HepG2 (cell line): ENCODE data around the gene SPSB2. TPM values are rescaled to one million over a fixed set of nuclear protein-coding genes. Genes with fewer than 3 reads are reported as not detected.

Experiments used
- FOXK1 ChIP-seq: sonication (generic); formaldehyde crosslinking; IDR thresholded peaks from 2 replicates; pipeline ENCODE4 v1.4.0; 2020; ENCODE audit warnings: low read depth, missing genetic modification reagents, borderline replicate concordance
- KLF11 ChIP-seq: IDR thresholded peaks from 2 replicates; pipeline ENCODE4 v1.6.1; 2016; ENCODE audit warnings: missing compliant biosample characterization
- MTA1 ChIP-seq: sonication (generic); formaldehyde crosslinking; IDR thresholded peaks from 2 replicates; pipeline ENCODE4 v1.4.0; 2020; ENCODE audit warnings: missing genetic modification reagents, mild to moderate bottlenecking, borderline replicate concordance
- NFRKB ChIP-seq: fragments of 450-650 bp; IDR thresholded peaks from 2 replicates; pipeline ENCODE4 v1.6.1; 2017
- SALL2 ChIP-seq: sonication (generic); formaldehyde crosslinking; IDR thresholded peaks from 2 replicates; pipeline ENCODE4 v1.8.1; 2023; ENCODE audit warnings: mild to moderate bottlenecking, missing genetic modification reagents, inconsistent platforms
- SIN3A ChIP-seq: IDR thresholded peaks from 2 replicates; pipeline ENCODE4 v1.6.1; 2011; ENCODE audit warnings: low read depth, mild to moderate bottlenecking, control low read depth, low read length, borderline replicate concordance
- SP2 ChIP-seq: sonication (generic); formaldehyde crosslinking; IDR thresholded peaks from 2 replicates; pipeline ENCODE4 v1.5.1; 2020; ENCODE audit warnings: mild to moderate bottlenecking, missing genetic modification reagents
- ZNF180 ChIP-seq: sonication (generic); formaldehyde crosslinking; IDR thresholded peaks from 2 replicates; pipeline ENCODE4 v1.4.0; 2020; ENCODE audit warnings: low read depth, missing genetic modification reagents, borderline replicate concordance
- ZNF704 ChIP-seq: sonication (generic); formaldehyde crosslinking; IDR thresholded peaks from 2 replicates; pipeline ENCODE4 v1.8.1; 2023; ENCODE audit warnings: mild to moderate bottlenecking, inconsistent platforms, moderate library complexity, missing genetic modification reagents, borderline replicate concordance
- ZNF772 ChIP-seq: sonication (generic); formaldehyde crosslinking; IDR thresholded peaks from 2 replicates; pipeline ENCODE4 v1.5.0; 2020; ENCODE audit warnings: mild to moderate bottlenecking, missing genetic modification reagents
- polyA plus RNA-seq, 8 experiments: library from polyadenylated mRNA; depleted of rRNA in 3 of 8; stranded (reverse) in 7 of 8; unstranded in 1 of 8; fragments of >200 nt; fragmentation: Illumina TruSeq in 4 of 8; extraction: Trizol in 4 of 8; gene quantifications; 2 replicates each; pipeline versions ENCODE4 v1.2.1 to v1.2.3, GENCODE V29; 2011 to 2016; ENCODE audit warnings: low read depth in 4 of 8, missing spikeins in 1 of 8, mixed read lengths in 1 of 8; ENCODE audit not compliant: insufficient read depth in 1 of 8
- total RNA-seq, 5 experiments: library from RNA; depleted of rRNA; stranded (reverse); fragments of >200 nt; fragmentation: Illumina TruSeq; extraction: Trizol; gene quantifications; 2 replicates each; pipeline ENCODE4 v1.2.3, GENCODE V29; 2016; ENCODE audit warnings: low read depth in 1 of 5
- TF ChIP-seq, protein P1 (sequence below): sonication (generic); formaldehyde crosslinking; IDR thresholded peaks from one replicate; pipeline ENCODE4 v1.5.1; 2020; ENCODE audit warnings: mild to moderate bottlenecking, missing genetic modification reagents; ENCODE audit errors: not compliant biosample characterization
- TF ChIP-seq, protein P2 (sequence below): sonication (generic); formaldehyde crosslinking; IDR thresholded peaks from 2 replicates; pipeline ENCODE4 v1.5.1; 2020; ENCODE audit warnings: mild to moderate bottlenecking, missing genetic modification reagents, borderline replicate concordance
- TF ChIP-seq, protein P3 (sequence below): sonication (generic); formaldehyde crosslinking; IDR thresholded peaks from 2 replicates; pipeline ENCODE4 v1.8.1; 2023; ENCODE audit warnings: missing genetic modification reagents, mild to moderate bottlenecking, borderline replicate concordance
- TF ChIP-seq, protein P4 (sequence below): IDR thresholded peaks from 2 replicates; pipeline ENCODE4 v1.6.1; 2016

SPSB2 gene
- total and polyA plus RNA-seq, 2 of the 13 experiments (the other 11 are each of a cell fraction or from before 2014, with no cell fraction given): 2.0 to 6.2 TPM

GRCh38 chr12:6851921-6852650, 21.0 kb downstream of the SPSB2 start, which contains the start of gene USP5 (continued):
- TF ChIP-seq, protein P1, sequence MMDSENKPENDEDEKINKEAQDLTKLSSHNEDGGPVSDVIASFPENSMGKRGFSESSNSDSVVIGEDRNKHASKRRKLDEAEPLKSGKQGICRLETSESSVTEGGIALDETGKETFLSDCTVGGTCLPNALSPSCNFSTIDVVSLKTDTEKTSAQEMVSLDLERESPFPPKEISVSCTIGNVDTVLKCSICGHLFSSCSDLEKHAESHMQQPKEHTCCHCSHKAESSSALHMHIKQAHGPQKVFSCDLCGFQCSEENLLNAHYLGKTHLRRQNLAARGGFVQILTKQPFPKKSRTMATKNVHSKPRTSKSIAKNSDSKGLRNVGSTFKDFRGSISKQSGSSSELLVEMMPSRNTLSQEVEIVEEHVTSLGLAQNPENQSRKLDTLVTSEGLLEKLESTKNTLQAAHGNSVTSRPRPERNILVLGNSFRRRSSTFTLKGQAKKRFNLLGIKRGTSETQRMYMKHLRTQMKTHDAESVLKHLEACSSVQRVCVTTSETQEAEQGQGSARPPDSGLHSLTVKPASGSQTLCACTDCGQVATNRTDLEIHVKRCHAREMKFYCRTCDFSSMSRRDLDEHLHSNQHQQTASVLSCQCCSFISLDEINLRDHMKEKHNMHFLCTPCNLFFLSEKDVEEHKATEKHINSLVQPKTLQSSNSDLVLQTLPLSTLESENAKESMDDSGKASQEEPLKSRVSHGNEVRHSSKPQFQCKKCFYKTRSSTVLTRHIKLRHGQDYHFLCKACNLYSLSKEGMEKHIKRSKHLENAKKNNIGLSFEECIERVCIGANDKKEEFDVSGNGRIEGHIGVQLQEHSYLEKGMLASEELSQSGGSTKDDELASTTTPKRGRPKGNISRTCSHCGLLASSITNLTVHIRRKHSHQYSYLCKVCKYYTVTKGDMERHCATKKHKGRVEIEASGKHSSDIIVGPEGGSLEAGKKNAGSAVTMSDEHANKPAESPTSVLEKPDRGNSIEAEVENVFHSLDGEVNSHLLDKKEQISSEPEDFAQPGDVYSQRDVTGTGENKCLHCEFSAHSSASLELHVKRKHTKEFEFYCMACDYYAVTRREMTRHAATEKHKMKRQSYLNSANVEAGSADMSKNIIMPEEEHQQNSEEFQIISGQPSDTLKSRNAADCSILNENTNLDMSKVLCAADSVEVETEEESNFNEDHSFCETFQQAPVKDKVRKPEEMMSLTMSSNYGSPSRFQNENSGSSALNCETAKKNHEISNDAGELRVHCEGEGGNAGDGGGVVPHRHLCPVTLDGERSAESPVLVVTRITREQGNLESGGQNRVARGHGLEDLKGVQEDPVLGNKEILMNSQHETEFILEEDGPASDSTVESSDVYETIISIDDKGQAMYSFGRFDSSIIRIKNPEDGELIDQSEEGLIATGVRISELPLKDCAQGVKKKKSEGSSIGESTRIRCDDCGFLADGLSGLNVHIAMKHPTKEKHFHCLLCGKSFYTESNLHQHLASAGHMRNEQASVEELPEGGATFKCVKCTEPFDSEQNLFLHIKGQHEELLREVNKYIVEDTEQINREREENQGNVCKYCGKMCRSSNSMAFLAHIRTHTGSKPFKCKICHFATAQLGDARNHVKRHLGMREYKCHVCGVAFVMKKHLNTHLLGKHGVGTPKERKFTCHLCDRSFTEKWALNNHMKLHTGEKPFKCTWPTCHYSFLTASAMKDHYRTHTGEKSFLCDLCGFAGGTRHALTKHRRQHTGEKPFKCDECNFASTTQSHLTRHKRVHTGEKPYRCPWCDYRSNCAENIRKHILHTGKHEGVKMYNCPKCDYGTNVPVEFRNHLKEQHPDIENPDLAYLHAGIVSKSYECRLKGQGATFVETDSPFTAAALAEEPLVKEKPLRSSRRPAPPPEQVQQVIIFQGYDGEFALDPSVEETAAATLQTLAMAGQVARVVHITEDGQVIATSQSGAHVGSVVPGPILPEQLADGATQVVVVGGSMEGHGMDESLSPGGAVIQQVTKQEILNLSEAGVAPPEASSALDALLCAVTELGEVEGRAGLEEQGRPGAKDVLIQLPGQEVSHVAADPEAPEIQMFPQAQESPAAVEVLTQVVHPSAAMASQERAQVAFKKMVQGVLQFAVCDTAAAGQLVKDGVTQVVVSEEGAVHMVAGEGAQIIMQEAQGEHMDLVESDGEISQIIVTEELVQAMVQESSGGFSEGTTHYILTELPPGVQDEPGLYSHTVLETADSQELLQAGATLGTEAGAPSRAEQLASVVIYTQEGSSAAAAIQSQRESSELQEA (CRISPR knock-in tag): no peak
- TF ChIP-seq, protein P2, sequence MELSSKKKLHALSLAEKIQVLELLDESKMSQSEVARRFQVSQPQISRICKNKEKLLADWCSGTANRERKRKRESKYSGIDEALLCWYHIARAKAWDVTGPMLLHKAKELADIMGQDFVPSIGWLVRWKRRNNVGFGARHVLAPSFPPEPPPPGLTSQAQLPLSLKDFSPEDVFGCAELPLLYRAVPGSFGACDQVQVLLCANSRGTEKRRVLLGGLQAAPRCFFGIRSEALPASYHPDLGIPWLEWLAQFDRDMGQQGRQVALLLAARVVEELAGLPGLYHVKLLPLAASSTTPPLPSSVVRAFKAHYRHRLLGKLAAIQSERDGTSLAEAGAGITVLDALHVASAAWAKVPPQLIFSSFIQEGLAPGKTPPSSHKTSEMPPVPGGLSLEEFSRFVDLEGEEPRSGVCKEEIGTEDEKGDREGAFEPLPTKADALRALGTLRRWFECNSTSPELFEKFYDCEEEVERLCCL (CRISPR knock-in tag): no peak
- TF ChIP-seq, protein P3, sequence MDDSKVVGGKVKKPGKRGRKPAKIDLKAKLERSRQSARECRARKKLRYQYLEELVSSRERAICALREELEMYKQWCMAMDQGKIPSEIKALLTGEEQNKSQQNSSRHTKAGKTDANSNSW (CRISPR knock-in tag): 0 out of 2 replicates have a peak, but pooled peaks have one; percentile 37
- peak; percentile 91 for TF ChIP-seq SP2 (CRISPR knock-in tag)
- TF ChIP-seq NFRKB: no peak
- no peak for TF ChIP-seq MTA1 (CRISPR knock-in tag)
- TF ChIP-seq, protein P4, sequence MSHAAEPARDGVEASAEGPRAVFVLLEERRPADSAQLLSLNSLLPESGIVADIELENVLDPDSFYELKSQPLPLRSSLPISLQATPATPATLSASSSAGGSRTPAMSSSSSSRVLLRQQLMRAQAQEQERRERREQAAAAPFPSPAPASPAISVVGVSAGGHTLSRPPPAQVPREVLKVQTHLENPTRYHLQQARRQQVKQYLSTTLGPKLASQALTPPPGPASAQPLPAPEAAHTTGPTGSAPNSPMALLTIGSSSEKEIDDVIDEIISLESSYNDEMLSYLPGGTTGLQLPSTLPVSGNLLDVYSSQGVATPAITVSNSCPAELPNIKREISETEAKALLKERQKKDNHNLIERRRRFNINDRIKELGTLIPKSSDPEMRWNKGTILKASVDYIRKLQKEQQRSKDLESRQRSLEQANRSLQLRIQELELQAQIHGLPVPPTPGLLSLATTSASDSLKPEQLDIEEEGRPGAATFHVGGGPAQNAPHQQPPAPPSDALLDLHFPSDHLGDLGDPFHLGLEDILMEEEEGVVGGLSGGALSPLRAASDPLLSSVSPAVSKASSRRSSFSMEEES: peak; percentile 50; the same call in 1 of the 2 replicates
- no peak; the same call in 1 of the 2 replicates for TF ChIP-seq ZNF180 (CRISPR knock-in tag)
- peak; percentile 85 for TF ChIP-seq FOXK1 (CRISPR knock-in tag)
- TF ChIP-seq SIN3A: peak; percentile 36; the same call in 1 of the 2 replicates
- peak; percentile 91; the same call in 1 of the 2 replicates for TF ChIP-seq SALL2 (CRISPR knock-in tag)
- no peak; the same call in 1 of the 2 replicates for TF ChIP-seq KLF11 (CRISPR knock-in tag)
- peak; percentile 63 for TF ChIP-seq ZNF772 (CRISPR knock-in tag)
- peak; percentile 37; the same call in 1 of the 2 replicates for TF ChIP-seq ZNF704
